K562 (cell line): ENCODE data around the gene MFSD11. TPM values are rescaled to one million over a fixed set of nuclear protein-coding genes. Genes with fewer than 3 reads are reported as not detected.

Source experiments
- BACH1 ChIP-seq: fragments of 200-800 bp; sonication (Bioruptor generic); IDR thresholded peaks from 2 replicates; pipeline ENCODE4 v1.6.1; 2016; ENCODE audit warnings: missing genetic modification characterization, missing compliant biosample characterization
- HNRNPK ChIP-seq: fragments of 200-400 bp; formaldehyde crosslinking; IDR thresholded peaks from one replicate; pipeline ENCODE4 v1.6.1; 2018; ENCODE audit warnings: mild to moderate bottlenecking, low read depth, low read length; ENCODE audit not compliant: poor library complexity, severe bottlenecking
- NFRKB ChIP-seq: fragments of 450-650 bp; IDR thresholded peaks from 2 replicates; pipeline ENCODE4 v1.6.1; 2016; ENCODE audit warnings: low read depth
- NFXL1 ChIP-seq: fragments of 450-650 bp; formaldehyde crosslinking; IDR thresholded peaks from 2 replicates; pipeline ENCODE4 v1.4.0; 2021; ENCODE audit warnings: mild to moderate bottlenecking
- SMARCA4 ChIP-seq: fragments of 450-650 bp; IDR thresholded peaks from 2 replicates; pipeline ENCODE4 v1.6.1; 2016
- TGIF2 ChIP-seq: sonication (generic); formaldehyde crosslinking; IDR thresholded peaks from 2 replicates; pipeline ENCODE4 v1.8.1; 2022; ENCODE audit warnings: mild to moderate bottlenecking, missing genetic modification reagents, moderate library complexity
- TSC22D4 ChIP-seq: fragments of 450-650 bp; IDR thresholded peaks from 2 replicates; pipeline ENCODE4 v1.6.1; 2016; ENCODE audit warnings: missing genetic modification characterization, missing biosample characterization, control low read depth
- YY1 ChIP-seq, 3 experiments: IDR thresholded peaks; 2 replicates each; pipeline ENCODE4 v1.6.1; 2011; ENCODE audit warnings: low read length in 2 of 3, mild to moderate bottlenecking in 2 of 3, moderate library complexity in 2 of 3, borderline replicate concordance in 1 of 3, control low read depth in 1 of 3, low read depth in 1 of 3; ENCODE audit not compliant: insufficient read depth in 3 of 3, insufficient replicate concordance in 2 of 3, control insufficient read depth in 1 of 3, insufficient read length in 1 of 3; ENCODE audit errors: extremely low read depth in 1 of 3
- ZNF143 ChIP-seq: sonication (generic); formaldehyde crosslinking; IDR thresholded peaks from 2 replicates; pipeline ENCODE4 v1.9.0; 2022; ENCODE audit warnings: mild to moderate bottlenecking, missing genetic modification reagents
- ZNF282 ChIP-seq: sonication (generic); formaldehyde crosslinking; IDR thresholded peaks from 2 replicates; pipeline ENCODE4 v1.8.1; 2023; ENCODE audit warnings: missing genetic modification reagents
- ZNF41 ChIP-seq: fragments of 250-450 bp; sonication (Bioruptor Pico); conservative IDR thresholded peaks from 2 replicates; pipeline ENCODE4 v1.4.0; 2020; ENCODE audit warnings: mild to moderate bottlenecking
- polyA plus RNA-seq, 8 experiments: library from polyadenylated mRNA; depleted of rRNA in 4 of 8; stranded (reverse) in 5 of 8; unstranded in 3 of 8; fragments of >200 nt; fragmentation: Nextera tagmentation in 2 of 8; fragmentation: Illumina TruSeq in 1 of 8; extraction: Ambion mirVana in 2 of 8; extraction: Trizol in 1 of 8; gene quantifications; 2 replicates each; pipeline versions ENCODE4 v1.2.1 to v1.2.3, GENCODE V29; 2011 to 2014; ENCODE audit warnings: inconsistent platforms in 1 of 8, missing spikeins in 1 of 8
- total RNA-seq, 7 experiments: library from RNA; depleted of rRNA in 6 of 7; stranded (reverse); fragments of >200 nt in 6 of 7; fragmentation: Illumina TruSeq in 2 of 7; extraction: Trizol in 2 of 7; gene quantifications; 2 replicates each; pipeline versions ENCODE4 v1.2.1 to v1.2.3, GENCODE V29; 2011 to 2021; ENCODE audit warnings: low replicate concordance in 1 of 7
- TF ChIP-seq, protein P1 (sequence below): fragments of 450-650 bp; IDR thresholded peaks from one replicate; pipeline ENCODE4 v1.6.1; 2018; ENCODE audit warnings: mild to moderate bottlenecking, moderate library complexity; ENCODE audit not compliant: partially characterized antibody
- TF ChIP-seq, protein P2 (sequence below): fragments of 450-650 bp; formaldehyde crosslinking; IDR thresholded peaks from 2 replicates; pipeline ENCODE4 v1.4.0; 2020; ENCODE audit warnings: mild to moderate bottlenecking, moderate library complexity
- TF ChIP-seq, protein P3 (sequence below): fragments of 450-650 bp; IDR thresholded peaks from 2 replicates; pipeline ENCODE4 v1.6.1; 2016; ENCODE audit warnings: low read depth

MFSD11 gene
- total and polyA plus RNA-seq, 9 of the 15 experiments (the other 6 are each of a cell fraction or from before 2014, with no cell fraction given), result 14.4 to 24.5 (median 19.9) TPM

DNA sequence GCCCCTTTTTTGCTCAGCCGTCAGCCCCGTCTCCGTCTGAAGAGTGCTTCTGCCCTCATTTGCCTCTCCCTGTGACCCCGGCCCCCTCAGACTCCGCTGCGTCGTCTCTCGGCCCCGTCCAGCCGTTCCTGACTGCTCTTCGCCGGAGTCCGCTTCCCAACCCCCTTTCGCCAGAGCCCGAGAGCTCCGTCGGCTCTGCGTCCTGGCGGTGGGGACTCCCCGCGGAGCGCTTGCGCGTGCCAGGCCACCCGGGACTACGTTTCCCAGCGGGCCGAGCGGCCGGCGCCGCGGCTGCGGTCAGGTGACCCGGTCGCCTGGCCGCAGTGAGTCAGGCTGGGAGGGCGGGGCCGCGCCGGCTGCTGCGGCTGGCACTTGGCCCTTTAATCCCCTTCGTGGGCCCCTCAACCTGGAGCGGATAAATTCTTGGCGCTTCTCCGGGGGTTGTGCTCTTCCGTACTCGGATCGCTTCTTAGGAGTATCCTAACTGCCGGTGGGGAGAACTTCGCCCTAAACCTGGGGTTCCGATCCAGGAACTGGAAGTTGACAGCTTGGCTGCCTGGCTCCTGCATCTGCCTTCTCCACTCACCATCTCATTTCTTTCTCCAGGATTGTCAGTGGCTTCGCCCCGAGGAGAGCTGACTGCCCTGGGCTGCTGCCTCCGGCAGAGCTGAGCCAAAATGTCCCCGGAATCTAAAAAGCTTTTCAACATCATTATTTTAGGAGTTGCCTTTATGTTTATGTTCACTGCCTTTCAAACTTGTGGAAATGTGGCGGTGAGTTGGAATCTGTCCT, at the start of gene MFSD11 (continued):
- peak in 2 of 3 experiments; percentile 58 to 61 for TF ChIP-seq YY1 (IDR thresholded peaks at IDR 0.05; ENCODE audit: borderline replicate concordance in 1 of 3, control insufficient read depth in 1 of 3, extremely low read depth in 1 of 3, insufficient read depth in 3 of 3, insufficient read length in 1 of 3, insufficient replicate concordance in 2 of 3, low read depth in 1 of 3, low read length in 2 of 3)
- TF ChIP-seq BACH1 (tag), result no peak
- TF ChIP-seq TSC22D4 (tag), result no peak
- no peak for TF ChIP-seq NFXL1 (CRISPR knock-in tag)
- 0 out of 2 replicates have a peak, but pooled peaks have one; percentile 75 for TF ChIP-seq TGIF2 (CRISPR knock-in tag)
- TF ChIP-seq ZNF143 (CRISPR knock-in tag), result peak; percentile 94
- no peak for TF ChIP-seq ZNF41 (CRISPR knock-in tag)
- TF ChIP-seq, protein P1, sequence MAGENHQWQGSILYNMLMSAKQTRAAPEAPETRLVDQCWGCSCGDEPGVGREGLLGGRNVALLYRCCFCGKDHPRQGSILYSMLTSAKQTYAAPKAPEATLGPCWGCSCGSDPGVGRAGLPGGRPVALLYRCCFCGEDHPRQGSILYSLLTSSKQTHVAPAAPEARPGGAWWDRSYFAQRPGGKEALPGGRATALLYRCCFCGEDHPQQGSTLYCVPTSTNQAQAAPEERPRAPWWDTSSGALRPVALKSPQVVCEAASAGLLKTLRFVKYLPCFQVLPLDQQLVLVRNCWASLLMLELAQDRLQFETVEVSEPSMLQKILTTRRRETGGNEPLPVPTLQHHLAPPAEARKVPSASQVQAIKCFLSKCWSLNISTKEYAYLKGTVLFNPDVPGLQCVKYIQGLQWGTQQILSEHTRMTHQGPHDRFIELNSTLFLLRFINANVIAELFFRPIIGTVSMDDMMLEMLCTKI, result no peak
- TF ChIP-seq HNRNPK, result no peak
- TF ChIP-seq, protein P2, sequence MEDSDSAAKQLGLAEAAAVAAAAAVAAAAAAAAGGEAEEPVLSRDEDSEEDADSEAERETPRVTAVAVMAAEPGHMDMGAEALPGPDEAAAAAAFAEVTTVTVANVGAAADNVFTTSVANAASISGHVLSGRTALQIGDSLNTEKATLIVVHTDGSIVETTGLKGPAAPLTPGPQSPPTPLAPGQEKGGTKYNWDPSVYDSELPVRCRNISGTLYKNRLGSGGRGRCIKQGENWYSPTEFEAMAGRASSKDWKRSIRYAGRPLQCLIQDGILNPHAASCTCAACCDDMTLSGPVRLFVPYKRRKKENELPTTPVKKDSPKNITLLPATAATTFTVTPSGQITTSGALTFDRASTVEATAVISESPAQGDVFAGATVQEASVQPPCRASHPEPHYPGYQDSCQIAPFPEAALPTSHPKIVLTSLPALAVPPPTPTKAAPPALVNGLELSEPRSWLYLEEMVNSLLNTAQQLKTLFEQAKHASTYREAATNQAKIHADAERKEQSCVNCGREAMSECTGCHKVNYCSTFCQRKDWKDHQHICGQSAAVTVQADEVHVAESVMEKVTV (CRISPR knock-in tag), result no peak
- peak; percentile 21; the same call in 1 of the 2 replicates for TF ChIP-seq NFRKB
- TF ChIP-seq, protein P3, sequence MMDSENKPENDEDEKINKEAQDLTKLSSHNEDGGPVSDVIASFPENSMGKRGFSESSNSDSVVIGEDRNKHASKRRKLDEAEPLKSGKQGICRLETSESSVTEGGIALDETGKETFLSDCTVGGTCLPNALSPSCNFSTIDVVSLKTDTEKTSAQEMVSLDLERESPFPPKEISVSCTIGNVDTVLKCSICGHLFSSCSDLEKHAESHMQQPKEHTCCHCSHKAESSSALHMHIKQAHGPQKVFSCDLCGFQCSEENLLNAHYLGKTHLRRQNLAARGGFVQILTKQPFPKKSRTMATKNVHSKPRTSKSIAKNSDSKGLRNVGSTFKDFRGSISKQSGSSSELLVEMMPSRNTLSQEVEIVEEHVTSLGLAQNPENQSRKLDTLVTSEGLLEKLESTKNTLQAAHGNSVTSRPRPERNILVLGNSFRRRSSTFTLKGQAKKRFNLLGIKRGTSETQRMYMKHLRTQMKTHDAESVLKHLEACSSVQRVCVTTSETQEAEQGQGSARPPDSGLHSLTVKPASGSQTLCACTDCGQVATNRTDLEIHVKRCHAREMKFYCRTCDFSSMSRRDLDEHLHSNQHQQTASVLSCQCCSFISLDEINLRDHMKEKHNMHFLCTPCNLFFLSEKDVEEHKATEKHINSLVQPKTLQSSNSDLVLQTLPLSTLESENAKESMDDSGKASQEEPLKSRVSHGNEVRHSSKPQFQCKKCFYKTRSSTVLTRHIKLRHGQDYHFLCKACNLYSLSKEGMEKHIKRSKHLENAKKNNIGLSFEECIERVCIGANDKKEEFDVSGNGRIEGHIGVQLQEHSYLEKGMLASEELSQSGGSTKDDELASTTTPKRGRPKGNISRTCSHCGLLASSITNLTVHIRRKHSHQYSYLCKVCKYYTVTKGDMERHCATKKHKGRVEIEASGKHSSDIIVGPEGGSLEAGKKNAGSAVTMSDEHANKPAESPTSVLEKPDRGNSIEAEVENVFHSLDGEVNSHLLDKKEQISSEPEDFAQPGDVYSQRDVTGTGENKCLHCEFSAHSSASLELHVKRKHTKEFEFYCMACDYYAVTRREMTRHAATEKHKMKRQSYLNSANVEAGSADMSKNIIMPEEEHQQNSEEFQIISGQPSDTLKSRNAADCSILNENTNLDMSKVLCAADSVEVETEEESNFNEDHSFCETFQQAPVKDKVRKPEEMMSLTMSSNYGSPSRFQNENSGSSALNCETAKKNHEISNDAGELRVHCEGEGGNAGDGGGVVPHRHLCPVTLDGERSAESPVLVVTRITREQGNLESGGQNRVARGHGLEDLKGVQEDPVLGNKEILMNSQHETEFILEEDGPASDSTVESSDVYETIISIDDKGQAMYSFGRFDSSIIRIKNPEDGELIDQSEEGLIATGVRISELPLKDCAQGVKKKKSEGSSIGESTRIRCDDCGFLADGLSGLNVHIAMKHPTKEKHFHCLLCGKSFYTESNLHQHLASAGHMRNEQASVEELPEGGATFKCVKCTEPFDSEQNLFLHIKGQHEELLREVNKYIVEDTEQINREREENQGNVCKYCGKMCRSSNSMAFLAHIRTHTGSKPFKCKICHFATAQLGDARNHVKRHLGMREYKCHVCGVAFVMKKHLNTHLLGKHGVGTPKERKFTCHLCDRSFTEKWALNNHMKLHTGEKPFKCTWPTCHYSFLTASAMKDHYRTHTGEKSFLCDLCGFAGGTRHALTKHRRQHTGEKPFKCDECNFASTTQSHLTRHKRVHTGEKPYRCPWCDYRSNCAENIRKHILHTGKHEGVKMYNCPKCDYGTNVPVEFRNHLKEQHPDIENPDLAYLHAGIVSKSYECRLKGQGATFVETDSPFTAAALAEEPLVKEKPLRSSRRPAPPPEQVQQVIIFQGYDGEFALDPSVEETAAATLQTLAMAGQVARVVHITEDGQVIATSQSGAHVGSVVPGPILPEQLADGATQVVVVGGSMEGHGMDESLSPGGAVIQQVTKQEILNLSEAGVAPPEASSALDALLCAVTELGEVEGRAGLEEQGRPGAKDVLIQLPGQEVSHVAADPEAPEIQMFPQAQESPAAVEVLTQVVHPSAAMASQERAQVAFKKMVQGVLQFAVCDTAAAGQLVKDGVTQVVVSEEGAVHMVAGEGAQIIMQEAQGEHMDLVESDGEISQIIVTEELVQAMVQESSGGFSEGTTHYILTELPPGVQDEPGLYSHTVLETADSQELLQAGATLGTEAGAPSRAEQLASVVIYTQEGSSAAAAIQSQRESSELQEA, result no peak
- TF ChIP-seq ZNF282 (CRISPR knock-in tag), result no peak
- TF ChIP-seq SMARCA4, result no peak; the same call in 1 of the 2 replicates
